Karpas-422 (cell line): Measurements from ENCODE around the gene GPR3. TPM values are rescaled to one million over a fixed set of nuclear protein-coding genes. Genes with fewer than 3 reads are reported as not detected.

Experiments used
- DNase-seq: peaks from one replicate; pipeline ENCODE4 v3.0.0-alpha.2; 2015
- H2AFZ ChIP-seq: fragments of 200-600 bp; sonication (generic); 2 replicates; pipeline ENCODE4 v1.6.1; 2014; ENCODE audit warnings: antibody characterized with exemption, low read length, mixed read lengths
- H3K27ac ChIP-seq: fragments of 200-600 bp; sonication (generic); 2 replicates; pipeline ENCODE4 v1.5.1; 2014; ENCODE audit warnings: mild to moderate bottlenecking, low read length, moderate library complexity
- H3K27me3 ChIP-seq: fragments of 200-600 bp; sonication (generic); 2 replicates; pipeline ENCODE4 v1.6.1; 2014; ENCODE audit warnings: low read length, mixed read lengths
- H3K36me3 ChIP-seq: fragments of 200-600 bp; sonication (generic); 2 replicates; pipeline ENCODE4 v1.6.1; 2014; ENCODE audit warnings: low read length, mixed read lengths; ENCODE audit not compliant: insufficient read depth
- H3K4me1 ChIP-seq: fragments of 200-600 bp; sonication (generic); 2 replicates; pipeline ENCODE4 v1.6.1; 2014; ENCODE audit warnings: mild to moderate bottlenecking, low read length, mixed read lengths
- H3K4me2 ChIP-seq: fragments of 200-600 bp; sonication (generic); 2 replicates; pipeline ENCODE4 v1.6.1; 2014; ENCODE audit warnings: low read length, low read depth, mild to moderate bottlenecking; ENCODE audit not compliant: poor library complexity, severe bottlenecking
- H3K4me3 ChIP-seq: fragments of 200-600 bp; sonication (generic); 2 replicates; pipeline ENCODE4 v1.5.1; 2014; ENCODE audit warnings: mild to moderate bottlenecking, antibody characterized with exemption, low read length, mixed read lengths
- H3K79me2 ChIP-seq: fragments of 200-600 bp; sonication (generic); 2 replicates; pipeline ENCODE4 v1.6.1; 2014; ENCODE audit warnings: mild to moderate bottlenecking, low read length, mixed read lengths
- H3K9ac ChIP-seq: fragments of 200-600 bp; sonication (generic); 2 replicates; pipeline ENCODE4 v1.6.0; 2014; ENCODE audit warnings: low read length
- H3K9me2 ChIP-seq: fragments of 200-600 bp; sonication (generic), shearing (Covaris generic); replicated peaks from 2 replicates; pipeline ENCODE4 v1.6.0; 2014; ENCODE audit warnings: mild to moderate bottlenecking, low read length, moderate library complexity; ENCODE audit not compliant: insufficient read depth
- H3K9me3 ChIP-seq: fragments of 300-700, 200-600 bp; sonication (generic); 2 replicates; pipeline ENCODE4 v1.6.1; 2014; ENCODE audit warnings: low read length, mixed read lengths
- H4K20me1 ChIP-seq: fragments of 200-600 bp; sonication (generic); 2 replicates; pipeline ENCODE4 v1.6.1; 2014; ENCODE audit warnings: mild to moderate bottlenecking, antibody characterized with exemption, low read length, low read depth; ENCODE audit not compliant: insufficient read depth
- total RNA-seq: library from RNA; depleted of rRNA; stranded (reverse); fragments of >200 nt; shearing (Covaris generic); gene quantifications from 2 replicates; pipeline ENCODE4 v1.2.3, GENCODE V29; 2014; ENCODE audit warnings: low replicate concordance; rRNA removed

GPR3 gene
- total RNA-seq, 1 experiment from 2014 or later: 3.6 TPM

DNA sequence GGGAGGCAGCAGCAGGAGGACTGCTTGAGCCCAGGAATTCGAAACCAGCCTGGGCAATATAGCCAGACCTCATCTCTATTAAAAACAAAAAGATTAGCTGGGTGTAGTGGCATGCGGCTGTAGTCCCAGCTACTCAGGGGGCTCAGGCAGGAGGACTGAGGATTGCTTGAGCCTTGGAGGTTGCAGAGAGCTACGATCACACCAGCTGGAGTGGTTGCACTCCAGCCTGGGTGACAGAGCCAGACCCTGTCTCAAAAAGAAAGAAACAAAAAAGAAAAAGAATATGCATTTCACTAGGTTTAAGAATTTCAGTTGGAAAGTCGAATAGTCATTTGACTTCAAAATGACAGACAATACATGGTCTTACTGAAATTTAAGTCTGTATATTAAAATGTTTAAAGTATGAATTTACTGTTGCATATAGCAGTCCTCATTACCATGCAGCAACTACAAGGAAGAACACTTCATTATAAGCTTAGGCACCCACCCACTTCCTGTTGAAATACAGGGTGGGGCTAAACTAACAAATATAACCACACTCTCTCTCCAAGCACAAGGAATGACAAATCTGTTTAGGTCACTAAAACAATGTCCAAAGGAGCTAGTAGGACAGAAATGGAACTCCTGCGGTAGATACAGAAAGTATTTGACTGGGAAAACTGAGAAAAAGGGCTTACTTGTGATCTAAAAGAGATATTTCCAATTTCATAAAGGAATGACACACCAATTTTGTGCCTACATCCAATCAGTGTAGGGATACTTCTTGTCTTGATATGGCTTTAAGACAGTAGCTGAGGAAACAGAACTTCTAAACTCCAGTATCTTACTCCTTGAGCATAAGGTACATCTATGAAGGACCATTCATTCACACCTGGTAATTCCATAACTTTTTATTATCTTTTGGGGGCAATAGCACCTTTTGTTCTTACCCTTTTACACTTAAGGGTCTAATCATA lies 44.1 kb downstream of the GPR3 start:
- Histone ChIP-seq H3K4me1 (peaks cover 68% of the 10 kb centered on the region), H3K9ac (peak overlapping the region; percentile 32)
- peak; percentile 59 for DNase-seq

GRCh38 chr1:27438621-27439061 lies 46.2 kb downstream of the GPR3 start:
- H3K9me2 ChIP-seq: no peaks in the 10 kb centered on the region
- no peak overlapping the region for H3K4me3 ChIP-seq
- H3K36me3 ChIP-seq: no peaks in the 10 kb centered on the region
- H3K79me2 ChIP-seq: peaks cover 76% of the 10 kb centered on the region
- no peaks in the 10 kb centered on the region; the same call in 1 of the 2 replicates for H4K20me1 ChIP-seq
- 0 out of 2 replicates have a peak overlapping the region, but pooled peaks have one; percentile 11 for H3K9ac ChIP-seq
- H2AFZ ChIP-seq: no peak overlapping the region
- no peak for DNase-seq
- H3K4me1 ChIP-seq: peaks cover 58% of the 10 kb centered on the region
- no peaks in the 10 kb centered on the region for H3K27me3 ChIP-seq
- peak overlapping the region; percentile 59 for H3K4me2 ChIP-seq
- H3K27ac ChIP-seq: peak overlapping the region; percentile 80
- H3K9me3 ChIP-seq: no peaks in the 10 kb centered on the region

More for the DNA sequence above, 44.1 kb downstream of the GPR3 start:
- Histone ChIP-seq H3K9me2 (no peaks in the 10 kb centered on the region), H3K4me3 (peak overlapping the region; percentile 37), H2AFZ (no peak overlapping the region), H3K79me2 (peaks cover 88% of the 10 kb centered on the region), H3K4me2 (peak overlapping the region; percentile 59), H3K36me3 (no peaks in the 10 kb centered on the region), H4K20me1 (no peaks in the 10 kb centered on the region; the same call in 1 of the 2 replicates), H3K27me3 (no peaks in the 10 kb centered on the region), H3K27ac (peak overlapping the region; percentile 80), H3K9me3 (no peaks in the 10 kb centered on the region)

DNA sequence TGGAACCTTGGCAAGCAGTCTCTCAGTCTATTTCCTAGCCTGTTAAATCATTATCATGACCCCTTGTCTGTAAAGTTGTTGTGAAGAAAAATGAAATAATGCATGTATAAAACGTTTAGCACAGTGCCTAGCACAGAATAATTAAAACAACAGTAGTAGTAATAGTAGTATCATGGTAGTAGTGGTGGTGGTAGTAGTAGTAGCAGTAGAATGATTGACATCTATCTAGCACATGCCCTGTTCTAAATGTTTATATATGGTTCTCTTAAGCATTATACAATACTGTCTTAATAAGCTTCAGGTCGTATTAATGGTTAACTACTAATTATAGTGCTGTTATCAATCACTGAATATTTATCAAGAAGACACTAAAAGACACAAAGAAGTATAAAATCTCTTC lies 46.7 kb downstream of the GPR3 start:
- Histone ChIP-seq H3K9me3 (no peaks in the 10 kb centered on the region), H4K20me1 (no peaks in the 10 kb centered on the region; the same call in 1 of the 2 replicates), H3K36me3 (no peaks in the 10 kb centered on the region), H3K4me3 (no peak overlapping the region), H3K9ac (no peak overlapping the region), H3K27me3 (no peaks in the 10 kb centered on the region), H3K4me1 (peaks cover 53% of the 10 kb centered on the region), H3K4me2 (no peak overlapping the region), H2AFZ (no peak overlapping the region), H3K27ac (peak overlapping the region; percentile 80), H3K9me2 (no peaks in the 10 kb centered on the region), H3K79me2 (peaks cover 74% of the 10 kb centered on the region)
- DNase-seq: no peak

GRCh38 chr1:27444632-27445031 lies 52.2 kb downstream of the GPR3 start:
- H3K9me2 ChIP-seq: no peaks in the 10 kb centered on the region
- no peak overlapping the region for H2AFZ ChIP-seq
- no peak overlapping the region; the same call in 1 of the 2 replicates for H3K27ac ChIP-seq
- H3K9ac ChIP-seq: no peak overlapping the region
- H3K9me3 ChIP-seq: no peaks in the 10 kb centered on the region
- peaks cover 71% of the 10 kb centered on the region for H3K79me2 ChIP-seq
- H3K4me2 ChIP-seq: no peak overlapping the region
- no peaks in the 10 kb centered on the region for H3K27me3 ChIP-seq
- H3K4me3 ChIP-seq: no peak overlapping the region
- H3K36me3 ChIP-seq: no peaks in the 10 kb centered on the region
- no peaks in the 10 kb centered on the region for H4K20me1 ChIP-seq
- DNase-seq: no peak
- H3K4me1 ChIP-seq: peaks cover 30% of the 10 kb centered on the region

Other genes with a start within 250 kb of the GPR3 start
- 35.3 and 48.6 TPM in 2 replicates for gene SLC9A1, start 237.5 kb upstream of the GPR3 start, total RNA-seq
- 37.0 and 44.1 TPM in 2 replicates for gene WDTC1, start 158.0 kb upstream of the GPR3 start, total RNA-seq
- gene TMEM222, start 70.5 kb upstream of the GPR3 start, total RNA-seq: 27.4 and 27.9 TPM in 2 replicates
- gene SYTL1, start 50.6 kb upstream of the GPR3 start, total RNA-seq: 35.6 and 119 TPM in 2 replicates
- 3.0 and 5.2 TPM in 2 replicates for gene MAP3K6, start 25.7 kb upstream of the GPR3 start, total RNA-seq
- not detected in 2 replicates for gene FCN3, start 17.8 kb upstream of the GPR3 start, total RNA-seq
- gene CD164L2, start 9.3 kb upstream of the GPR3 start, total RNA-seq: 0.22 TPM in 1 of 2 replicates, not detected in the other
- 20.2 and 21.7 TPM in 2 replicates for gene WASF2, start 97.5 kb downstream of the GPR3 start, total RNA-seq
- 2.1 and 2.2 TPM in 2 replicates for gene AHDC1, start 211.5 kb downstream of the GPR3 start, total RNA-seq
- gene FGR, start 242.6 kb downstream of the GPR3 start, total RNA-seq: 3.0 and 5.6 TPM in 2 replicates